Amygdala (tissue), 56 donors: ENCODE measurements around the gene NSD1.
"Not testable (repeated sequence)": the region's sequence is repeated elsewhere in the genome, so short reads cannot be mapped to it uniquely, and the experiment has no call there.

Source experiments
- DNase-seq, 56 donors: peaks; one replicate each; lab custom pipeline; 2025; lab: John Stamatoyannopoulos, UW

Gene NSD1

DNA sequence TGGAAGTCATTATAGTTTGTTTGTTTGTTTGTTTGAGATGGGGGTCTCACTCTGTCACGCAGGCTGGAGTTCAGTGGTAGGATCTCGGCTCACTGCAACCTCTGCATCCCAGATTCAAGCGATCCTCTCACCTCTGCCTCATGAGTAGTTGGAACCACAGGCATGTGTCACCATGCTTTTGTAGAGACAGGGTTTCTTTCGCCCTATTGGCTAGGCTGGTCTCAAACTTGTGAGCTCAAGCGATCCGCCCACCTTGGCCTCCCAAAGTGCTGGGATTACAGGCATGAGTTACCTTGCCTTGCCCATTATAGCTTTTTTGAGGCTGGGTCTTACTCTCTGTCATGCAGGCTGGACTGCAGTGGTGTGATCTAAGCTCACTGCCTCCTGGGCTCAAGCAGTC, 28.8 kb downstream of the NSD1 start:
- DNase-seq = no peak

GRCh38 chr5:177163500-177163899, 29.9 kb downstream of the NSD1 start:
- no peak for DNase-seq

DNA sequence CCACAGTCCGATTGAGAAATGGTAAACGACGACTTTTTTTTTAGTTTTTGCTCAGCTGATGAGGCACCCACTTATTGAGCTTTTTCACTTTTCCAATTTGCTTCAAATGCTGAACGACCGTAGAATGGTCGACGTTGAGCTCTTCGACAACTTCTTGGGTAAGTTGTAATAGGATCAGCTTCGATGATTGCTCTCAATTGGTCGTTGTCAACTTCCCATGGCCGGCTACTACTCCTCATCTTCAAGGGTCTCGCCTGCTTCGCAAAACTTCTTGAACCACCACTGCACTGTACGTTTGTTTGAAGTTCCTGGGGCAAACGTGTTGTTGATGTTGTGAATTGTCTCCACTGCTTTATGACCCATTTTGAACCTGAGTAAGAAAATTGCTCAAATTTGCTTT, 35.7 kb downstream of the NSD1 start:
- DNase-seq = no peak

DNA sequence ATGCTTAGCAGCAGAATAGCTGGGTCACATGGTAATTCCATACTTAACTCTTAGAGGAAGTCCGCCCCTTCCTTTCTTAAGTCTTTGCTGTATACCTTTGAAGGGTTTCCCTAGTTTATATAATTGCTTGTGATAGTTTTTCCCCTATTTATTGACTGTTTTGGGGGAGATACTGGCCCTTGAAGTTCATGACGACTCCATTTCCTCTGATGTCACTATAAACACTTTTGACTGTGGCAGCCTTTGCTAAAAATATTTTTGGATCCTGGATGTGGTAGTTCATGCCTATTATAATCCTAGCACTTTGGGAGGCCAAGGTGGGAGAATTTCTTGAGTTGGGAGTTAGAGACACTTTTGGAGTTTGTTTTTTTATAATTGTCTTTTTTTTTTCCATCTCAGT, 38.4 kb downstream of the NSD1 start:
- DNase-seq = no peak

GRCh38 chr5:177175336-177175735, 41.8 kb downstream of the NSD1 start:
- no peak for DNase-seq

DNA sequence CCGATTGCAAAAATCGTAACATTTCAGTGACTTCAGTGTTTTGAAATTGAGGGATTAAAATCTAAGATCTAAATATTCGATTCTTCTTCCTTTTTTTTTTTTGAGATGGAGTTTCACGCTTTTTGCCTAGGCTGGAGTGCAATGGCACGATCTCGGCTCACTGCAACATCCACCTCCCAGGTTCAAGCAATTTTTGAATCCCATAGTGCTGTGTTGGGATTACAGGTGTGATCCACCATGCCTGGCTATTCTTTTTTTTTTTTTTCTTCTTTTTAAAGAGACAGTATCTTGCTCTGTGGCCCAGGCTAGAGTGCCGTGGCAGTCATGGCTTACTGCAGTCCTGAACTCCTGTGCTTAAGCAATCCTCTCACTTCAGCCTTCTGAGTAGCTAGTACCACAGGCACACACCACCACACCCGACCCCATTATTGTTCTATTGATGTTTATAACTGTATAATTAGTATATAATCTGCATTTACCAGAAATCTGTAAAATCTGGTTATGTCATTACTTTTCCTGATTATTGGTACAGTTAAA, 42.7 kb downstream of the NSD1 start:
- no peak for DNase-seq

DNA sequence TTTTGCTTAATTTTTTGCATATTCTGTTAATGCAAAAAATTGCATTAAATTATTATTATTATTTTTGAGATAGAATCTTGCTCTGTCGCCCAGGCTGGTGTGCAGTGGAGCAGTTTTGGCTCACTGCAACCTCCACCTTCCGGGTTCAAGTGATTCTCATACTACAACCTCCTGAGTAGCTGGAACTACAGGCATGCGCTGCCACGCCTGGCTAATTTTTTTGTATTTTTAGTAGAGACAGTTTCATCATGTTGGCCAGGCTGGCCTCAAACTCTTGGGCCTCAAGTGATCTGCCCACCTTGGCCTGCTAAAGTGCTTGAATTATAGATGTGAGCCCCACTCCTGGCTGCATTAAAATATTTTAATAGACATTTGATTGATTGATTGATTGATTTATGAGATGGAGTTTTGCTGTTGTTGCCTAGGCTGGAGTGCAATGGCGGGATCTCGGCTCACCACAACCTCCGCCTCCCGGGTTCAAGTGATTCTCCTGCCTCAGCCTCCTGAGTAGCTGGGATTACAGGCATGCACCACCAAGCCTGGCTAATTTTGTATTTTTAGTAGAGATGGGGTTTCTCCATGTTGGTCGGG, 44.4 kb downstream of the NSD1 start:
- not testable (repeated sequence) for DNase-seq

GRCh38 chr5:177178733-177179304, 45.2 kb downstream of the NSD1 start:
- DNase-seq = no peak

DNA sequence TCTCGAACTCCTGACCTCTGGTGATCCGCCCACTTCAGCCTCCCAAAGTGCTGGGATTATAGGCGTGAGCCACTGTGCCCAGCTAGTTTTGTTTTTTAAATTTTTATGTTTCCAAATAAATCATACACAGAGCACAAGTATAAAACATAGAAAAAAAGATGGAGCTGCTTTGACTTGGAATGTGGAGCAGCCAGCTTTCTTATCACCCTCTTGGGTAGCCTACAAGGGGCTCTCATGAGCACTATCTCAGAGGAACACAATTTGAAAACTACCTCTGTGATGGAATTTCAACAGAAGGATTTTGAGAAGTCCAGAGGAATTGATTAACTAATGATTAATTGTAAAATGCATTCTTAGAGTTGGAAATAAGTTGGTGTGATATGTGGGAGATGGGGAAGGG, 45.9 kb downstream of the NSD1 start:
- DNase-seq = no peak

GRCh38 chr5:177183142-177183541, 49.6 kb downstream of the NSD1 start:
- no peak for DNase-seq

- DNase-seq = no peak
These were observed 50.3 kb downstream of the NSD1 start for GRCh38 chr5:177183766-177184360.

DNA sequence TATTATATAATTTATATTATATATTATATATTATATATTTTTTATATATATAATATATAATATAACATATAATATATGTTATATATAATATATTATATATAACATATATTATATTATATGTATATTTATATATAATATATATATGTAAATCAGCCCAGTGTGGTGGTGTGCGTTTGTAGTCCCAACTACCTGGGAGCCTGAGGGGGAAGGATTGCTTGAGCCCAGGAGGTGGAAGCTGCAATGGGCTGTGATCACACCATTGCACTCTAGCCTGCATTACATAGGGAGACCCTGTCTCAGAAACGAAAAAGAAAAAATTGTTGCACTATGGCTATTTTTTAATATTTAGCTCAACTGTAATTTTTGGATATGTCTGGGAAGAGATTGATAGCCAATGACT, 52.4 kb downstream of the NSD1 start:
- no peak for DNase-seq

- DNase-seq = no peak
These were observed 53.1 kb downstream of the NSD1 start for GRCh38 chr5:177186645-177187044.

GRCh38 chr5:177188775-177189174, 55.2 kb downstream of the NSD1 start:
- no peak for DNase-seq

DNA sequence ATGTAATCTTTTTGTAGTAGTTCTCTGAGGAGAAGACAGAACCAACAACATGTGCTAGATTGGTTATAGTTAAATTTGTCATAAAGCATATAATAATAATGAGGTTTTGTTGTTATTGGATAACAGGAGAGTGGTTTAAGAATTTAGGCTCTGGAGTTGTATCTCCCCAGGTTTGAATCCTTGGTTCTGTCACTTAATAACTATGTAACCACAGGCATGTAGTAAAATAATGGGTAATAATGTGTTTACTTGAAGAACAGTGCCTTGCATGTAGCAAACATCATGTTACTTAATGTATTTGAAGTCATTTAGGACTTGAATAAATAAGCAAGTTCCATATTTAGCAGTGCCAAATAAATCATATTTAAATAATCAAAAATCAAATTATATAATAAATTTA, 55.8 kb downstream of the NSD1 start:
- DNase-seq = no peak

DNA sequence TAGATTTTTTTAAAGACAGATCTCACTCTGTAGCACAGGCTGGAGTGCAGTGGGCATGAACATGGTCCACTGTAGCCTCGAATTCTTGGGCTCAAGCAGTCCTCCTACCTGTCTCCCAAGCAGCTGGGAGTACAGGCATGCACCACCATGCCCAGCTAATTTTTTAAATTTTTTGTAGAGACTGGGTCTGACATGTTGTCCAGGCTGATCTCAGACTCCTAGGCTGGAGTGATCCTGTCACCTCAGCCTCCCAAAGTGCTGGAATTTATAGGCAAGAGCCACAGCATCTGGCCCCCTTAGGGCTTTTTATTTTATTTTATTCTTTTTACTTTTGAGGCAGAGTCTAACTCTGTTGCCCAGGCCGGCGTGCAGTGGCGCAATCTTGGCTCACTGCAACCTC, 56.4 kb downstream of the NSD1 start:
- no peak for DNase-seq

DNA sequence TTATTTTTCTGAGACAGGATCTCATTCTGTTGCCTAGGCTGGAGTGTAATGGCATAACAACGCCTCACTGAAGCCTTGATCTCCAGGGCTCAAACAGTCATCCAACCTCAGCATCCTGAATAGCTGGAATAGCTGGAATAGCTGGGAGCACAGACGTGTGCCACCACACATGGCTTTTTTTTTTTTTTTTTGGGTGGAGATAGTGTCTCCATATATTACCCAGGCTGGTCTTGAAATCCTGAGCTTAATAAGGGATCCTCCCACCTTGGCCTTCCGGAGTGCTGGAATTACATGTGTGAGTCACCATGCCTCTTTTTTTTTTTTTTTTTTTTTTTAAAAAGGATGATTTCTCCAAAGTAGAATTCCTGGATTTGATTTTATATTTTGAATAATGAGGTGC, 60.7 kb downstream of the NSD1 start:
- DNase-seq = peak in 1 of 56 donors; percentile 4

GRCh38 chr5:177195307-177195952, 61.9 kb downstream of the NSD1 start:
- no peak for DNase-seq

DNA sequence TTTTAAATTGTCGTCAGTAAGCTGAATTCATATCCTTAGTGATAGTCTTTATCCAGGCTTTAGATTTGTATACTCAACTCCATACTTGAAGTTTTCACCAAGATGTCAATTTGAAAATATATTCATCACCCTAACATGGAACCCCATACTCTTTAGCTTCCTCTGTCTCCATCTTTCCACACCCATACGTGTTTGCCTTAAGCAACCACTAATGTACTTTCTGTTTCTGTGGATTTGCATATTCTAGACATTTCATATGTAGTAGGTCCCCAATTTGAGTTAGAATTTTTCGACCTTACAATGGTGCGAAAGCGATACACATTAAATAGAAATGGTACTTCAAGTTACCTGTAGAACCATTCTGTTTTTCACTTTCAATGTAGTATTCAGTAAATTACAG, 65.2 kb downstream of the NSD1 start:
- no peak for DNase-seq

- no peak for DNase-seq
These were observed 70.7 kb downstream of the NSD1 start for GRCh38 chr5:177204281-177204680.

DNA sequence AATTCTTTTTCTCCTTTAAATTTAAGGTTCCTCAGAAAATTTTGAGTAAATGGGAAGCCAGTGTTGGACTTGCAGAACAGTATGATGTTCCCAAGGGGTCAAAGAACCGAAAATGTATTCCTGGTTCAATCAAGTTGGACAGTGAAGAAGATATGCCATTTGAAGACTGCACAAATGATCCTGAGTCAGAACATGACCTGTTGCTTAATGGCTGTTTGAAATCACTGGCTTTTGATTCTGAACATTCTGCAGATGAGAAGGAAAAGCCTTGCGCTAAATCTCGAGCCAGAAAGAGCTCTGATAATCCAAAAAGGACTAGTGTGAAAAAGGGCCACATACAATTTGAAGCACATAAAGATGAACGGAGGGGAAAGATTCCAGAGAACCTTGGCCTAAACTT, 76.0 kb downstream of the NSD1 start:
- DNase-seq = no peak

DNA sequence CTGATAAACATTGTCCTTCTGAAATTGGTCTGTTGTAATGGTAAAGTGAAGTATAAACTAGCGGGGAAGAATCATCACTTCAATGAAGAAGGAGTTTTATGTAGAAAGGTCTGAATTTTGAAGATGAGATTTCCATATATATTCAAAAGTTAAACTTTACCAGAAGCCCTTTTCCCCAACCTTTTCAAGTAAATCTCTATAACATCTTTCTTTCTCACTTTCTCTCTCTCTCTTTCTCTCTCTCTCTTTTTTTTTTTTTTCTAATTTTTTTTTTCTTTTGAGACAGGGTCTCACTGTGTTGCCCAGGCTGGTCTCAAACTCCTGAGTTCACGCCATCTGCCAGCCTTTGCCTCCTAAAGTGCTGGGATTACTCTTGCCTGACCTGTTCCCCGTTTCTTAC, 78.7 kb downstream of the NSD1 start:
- no peak for DNase-seq
